HEK293 (cell line): ENCODE results near the gene ADRM1.

Source experiments
- CTCF ChIA-PET: fragments of 350-600 bp; formaldehyde crosslinking; extraction: SDS; loops from one replicate; lab custom pipeline; 2021; ENCODE audit warnings: antibody characterized with exemption; lab: Yijun Ruan, JAX
- POLR2A ChIA-PET: fragments of 300-600 bp; formaldehyde crosslinking; extraction: SDS; loops from one replicate; lab custom pipeline; 2020; ENCODE audit warnings: antibody characterized with exemption, inconsistent platforms; lab: Yijun Ruan, JAX
- H3K27ac ChIP-seq: fragments of 200-500 bp; sonication (Bioruptor generic); 2 replicates; pipeline ENCODE4 v1.5.1; 2014; ENCODE audit warnings: low read depth, low read length, control low read depth, inconsistent platforms; ENCODE audit errors: extremely low read depth
- H3K36me3 ChIP-seq, 2 experiments: fragments of 200-500 bp in 1 of 2; sonication (Bioruptor generic) in 1 of 2; 1 replicate in 1 of 2; 2 replicates in 1 of 2; pipeline ENCODE4 v1.5.1; 2014 to 2017; ENCODE audit warnings: inconsistent platforms in 2 of 2, low read length in 2 of 2; ENCODE audit not compliant: control insufficient read depth in 2 of 2, insufficient read depth in 1 of 2
- H3K4me1 ChIP-seq: fragments of 200-500 bp; sonication (Bioruptor generic); 2 replicates; pipeline ENCODE4 v1.5.1; 2014; ENCODE audit warnings: mild to moderate bottlenecking, low read length, inconsistent platforms; ENCODE audit not compliant: control insufficient read depth, insufficient read depth
- H3K4me3 ChIP-seq: 2 replicates; pipeline ENCODE4 v1.5.1; 2011; ENCODE audit warnings: low read depth, mild to moderate bottlenecking, control low read depth, low read length, moderate library complexity
- H3K9me3 ChIP-seq: fragments of 200-500 bp; sonication (Bioruptor generic); 2 replicates; pipeline ENCODE4 v1.5.1; 2014; ENCODE audit warnings: low read depth, low read length, inconsistent platforms; ENCODE audit not compliant: control insufficient read depth, insufficient read depth
- GLI2 ChIP-seq: fragments of 450-650 bp; formaldehyde crosslinking; IDR thresholded peaks from 2 replicates; pipeline ENCODE4; 2017; ENCODE audit warnings: missing biosample characterization, missing genetic modification characterization, low read depth, borderline replicate concordance
- GLIS1 ChIP-seq: fragments of 450-650 bp; formaldehyde crosslinking; IDR thresholded peaks from 2 replicates; pipeline ENCODE4 v1.5.1; 2016; ENCODE audit warnings: missing biosample characterization, missing genetic modification characterization
- GLIS2 ChIP-seq: fragments of 450-650 bp; formaldehyde crosslinking; IDR thresholded peaks from 2 replicates; pipeline ENCODE4 v1.5.1; 2016; ENCODE audit warnings: missing biosample characterization, missing genetic modification characterization
- HOXC10 ChIP-seq: sonication (generic); formaldehyde crosslinking; IDR thresholded peaks from 2 replicates; pipeline ENCODE4 v1.8.1; 2023; ENCODE audit warnings: mild to moderate bottlenecking, missing genetic modification reagents
- KLF8 ChIP-seq: fragments of 450-650 bp; formaldehyde crosslinking; IDR thresholded peaks from 2 replicates; pipeline ENCODE4 v1.5.1; 2016; ENCODE audit warnings: missing biosample characterization, missing genetic modification characterization
- KLF9 ChIP-seq: fragments of 450-650 bp; formaldehyde crosslinking; IDR thresholded peaks from 2 replicates; pipeline ENCODE4 v1.5.1; 2016; ENCODE audit warnings: missing biosample characterization, missing genetic modification characterization, low read depth
- YY1 ChIP-seq: fragments of 450-650 bp; formaldehyde crosslinking; IDR thresholded peaks from 2 replicates; pipeline ENCODE4 v1.5.1; 2018; ENCODE audit warnings: missing biosample characterization, missing genetic modification characterization
- ZBTB21 ChIP-seq: fragments of 450-650 bp; formaldehyde crosslinking; IDR thresholded peaks from 2 replicates; pipeline ENCODE4 v1.5.1; 2017; ENCODE audit warnings: missing biosample characterization, missing genetic modification characterization
- ZFP69B ChIP-seq: fragments of 450-650 bp; formaldehyde crosslinking; IDR thresholded peaks from 2 replicates; pipeline ENCODE4 v1.5.1; 2016; ENCODE audit warnings: missing biosample characterization, missing genetic modification characterization
- ZNF202 ChIP-seq: fragments of 450-650 bp; formaldehyde crosslinking; IDR thresholded peaks from 2 replicates; pipeline ENCODE4 v1.5.1; 2016; ENCODE audit warnings: missing biosample characterization, missing genetic modification characterization, borderline replicate concordance
- ZNF214 ChIP-seq: fragments of 450-650 bp; formaldehyde crosslinking; IDR thresholded peaks from 2 replicates; pipeline ENCODE4 v1.5.1; 2017; ENCODE audit warnings: missing biosample characterization, mild to moderate bottlenecking, missing genetic modification characterization, borderline replicate concordance
- ZNF223 ChIP-seq: fragments of 450-650 bp; formaldehyde crosslinking; IDR thresholded peaks from 2 replicates; pipeline ENCODE4 v1.5.1; 2016; ENCODE audit warnings: missing biosample characterization, missing genetic modification characterization
- ZNF239 ChIP-seq: fragments of 450-650 bp; formaldehyde crosslinking; IDR thresholded peaks from 2 replicates; pipeline ENCODE4 v1.5.1; 2016; ENCODE audit warnings: missing biosample characterization, missing genetic modification characterization
- ZNF501 ChIP-seq: fragments of 450-650 bp; formaldehyde crosslinking; IDR thresholded peaks from 2 replicates; pipeline ENCODE4 v1.5.1; 2016; ENCODE audit warnings: missing biosample characterization, missing genetic modification characterization
- ZNF548 ChIP-seq: fragments of 450-650 bp; formaldehyde crosslinking; IDR thresholded peaks from 2 replicates; pipeline ENCODE4 v1.5.1; 2016; ENCODE audit warnings: missing biosample characterization, missing genetic modification characterization
- ZNF571 ChIP-seq: fragments of 450-650 bp; formaldehyde crosslinking; IDR thresholded peaks from 2 replicates; pipeline ENCODE4 v1.5.0; 2017; ENCODE audit warnings: missing biosample characterization, missing genetic modification characterization
- TF ChIP-seq, protein P1 (sequence below): fragments of 450-650 bp; formaldehyde crosslinking; IDR thresholded peaks from 2 replicates; pipeline ENCODE4 v1.5.1; 2016; ENCODE audit warnings: missing biosample characterization, missing genetic modification characterization
- TF ChIP-seq, protein P2 (sequence below): fragments of 450-650 bp; formaldehyde crosslinking; IDR thresholded peaks from 2 replicates; pipeline ENCODE4 v1.5.1; 2016; ENCODE audit warnings: missing biosample characterization, missing genetic modification characterization
- TF ChIP-seq, protein P3 (sequence below): fragments of 450-650 bp; formaldehyde crosslinking; IDR thresholded peaks from 2 replicates; pipeline ENCODE4 v1.5.1; 2017; ENCODE audit warnings: missing biosample characterization, missing genetic modification characterization
- TF ChIP-seq, protein P4 (sequence below): fragments of 450-650 bp; formaldehyde crosslinking; IDR thresholded peaks from 2 replicates; pipeline ENCODE4 v1.5.1; 2016; ENCODE audit warnings: missing biosample characterization, missing genetic modification characterization
- TF ChIP-seq, protein P5 (sequence below): fragments of 450-650 bp; formaldehyde crosslinking; IDR thresholded peaks from 2 replicates; pipeline ENCODE4 v1.5.1; 2016; ENCODE audit warnings: missing biosample characterization, missing genetic modification characterization

The ADRM1 gene

DNA sequence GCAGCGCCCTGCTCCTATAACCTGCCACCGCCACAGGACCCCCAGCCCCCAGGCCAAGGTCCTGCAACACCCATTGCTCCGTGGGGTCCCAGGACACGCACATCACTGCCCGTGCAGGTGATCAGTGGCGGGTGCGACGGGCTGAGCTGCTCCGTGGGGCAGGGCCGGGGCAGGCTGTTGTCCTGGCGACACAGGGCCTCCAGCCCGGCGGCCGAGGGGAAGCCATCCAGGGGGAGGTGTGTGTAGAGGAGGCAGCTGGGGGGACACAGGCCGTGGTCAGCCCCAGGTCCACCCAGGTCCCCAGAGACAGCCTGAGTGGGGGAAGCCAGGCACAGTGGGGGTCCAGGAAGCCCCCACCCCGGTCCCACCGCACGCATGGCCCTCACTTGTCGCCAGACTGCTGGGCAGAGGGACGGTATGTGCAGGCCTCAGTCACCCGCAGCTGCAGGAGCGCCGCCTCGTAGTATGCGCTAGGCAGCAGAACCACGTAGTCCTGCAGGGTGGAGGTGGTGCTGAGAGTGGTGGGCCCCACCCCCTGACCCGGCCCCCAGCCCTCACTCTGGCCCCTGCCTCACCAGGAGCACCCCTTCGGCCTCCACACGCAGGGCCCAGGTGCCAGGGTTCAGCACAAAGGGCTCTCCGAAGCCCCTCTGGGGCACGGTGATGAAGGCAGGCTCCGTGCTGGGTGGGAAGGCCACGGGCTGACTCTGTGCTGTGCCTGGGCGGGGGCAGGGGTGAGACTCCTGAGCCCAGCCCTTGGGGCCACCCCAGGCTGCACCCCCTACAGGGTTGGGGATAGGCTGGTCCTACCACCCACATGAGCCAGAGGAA, 30.4 kb downstream of the ADRM1 start:
- TF ChIP-seq, protein P1, sequence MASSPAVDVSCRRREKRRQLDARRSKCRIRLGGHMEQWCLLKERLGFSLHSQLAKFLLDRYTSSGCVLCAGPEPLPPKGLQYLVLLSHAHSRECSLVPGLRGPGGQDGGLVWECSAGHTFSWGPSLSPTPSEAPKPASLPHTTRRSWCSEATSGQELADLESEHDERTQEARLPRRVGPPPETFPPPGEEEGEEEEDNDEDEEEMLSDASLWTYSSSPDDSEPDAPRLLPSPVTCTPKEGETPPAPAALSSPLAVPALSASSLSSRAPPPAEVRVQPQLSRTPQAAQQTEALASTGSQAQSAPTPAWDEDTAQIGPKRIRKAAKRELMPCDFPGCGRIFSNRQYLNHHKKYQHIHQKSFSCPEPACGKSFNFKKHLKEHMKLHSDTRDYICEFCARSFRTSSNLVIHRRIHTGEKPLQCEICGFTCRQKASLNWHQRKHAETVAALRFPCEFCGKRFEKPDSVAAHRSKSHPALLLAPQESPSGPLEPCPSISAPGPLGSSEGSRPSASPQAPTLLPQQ (tag by site-specific recombination) = 0 out of 2 replicates have a peak, but pooled peaks have one; percentile 29
- TF ChIP-seq ZNF548 (tag by site-specific recombination) = no peak
- TF ChIP-seq GLIS1 (tag by site-specific recombination) = peak; percentile 23; the same call in 1 of the 2 replicates
- TF ChIP-seq ZFP69B (tag by site-specific recombination) = 0 out of 2 replicates have a peak, but pooled peaks have one; percentile 39
- Histone ChIP-seq H3K27ac (no peak overlapping the region), H3K4me3 (no peak overlapping the region), H3K36me3 (peaks cover 0 to 84% of the 10 kb centered on the region in 2 experiments; a peak in 2 of 3 replicates), H3K4me1 (no peaks in the 10 kb centered on the region), H3K9me3 (no peaks in the 10 kb centered on the region)
- ChIA-PET POLR2A (no interaction called here), CTCF (interaction anchor here (1.5 kb wide), 1 partner anchor 49 kb away, joined by 5 read pairs; no protein-coding TSS in a partner anchor)

DNA sequence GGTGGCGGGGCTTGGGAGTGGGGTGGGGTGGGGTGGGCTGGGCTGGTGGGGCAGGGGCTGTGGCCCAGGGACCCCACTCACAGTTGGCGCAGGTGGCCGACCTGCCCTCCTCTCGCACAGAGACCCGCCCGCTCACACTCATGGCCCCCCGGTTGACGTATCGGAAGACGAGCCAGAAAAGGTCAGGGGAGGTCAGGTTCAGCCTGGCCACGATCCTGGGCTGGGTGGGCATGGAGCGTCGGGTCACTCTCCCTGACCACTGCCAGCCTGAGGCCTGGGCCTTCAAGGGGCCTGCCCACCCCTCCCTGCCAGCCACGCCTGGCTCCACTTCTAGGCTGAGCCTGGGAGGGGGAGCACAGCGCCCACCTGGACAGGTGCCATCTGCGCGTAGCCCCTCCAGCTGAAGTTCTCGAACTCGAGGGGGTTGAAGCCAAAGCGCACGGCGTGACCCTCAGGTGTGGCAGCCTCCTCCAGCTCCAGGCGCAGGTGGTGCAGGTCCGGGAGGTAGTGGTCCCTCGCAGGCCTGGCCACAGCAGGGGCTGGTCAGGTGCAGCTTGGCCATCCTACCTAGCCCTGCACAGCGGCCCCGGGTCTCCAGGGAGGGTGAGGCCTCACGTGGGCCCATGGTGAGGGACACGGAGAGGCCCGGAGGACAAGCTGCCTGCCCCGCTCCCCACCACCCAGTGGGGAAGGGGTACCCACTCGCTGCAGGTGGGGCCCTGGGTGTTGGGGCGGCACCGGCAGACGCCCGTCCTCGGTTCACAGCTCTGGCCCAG, 31.2 kb downstream of the ADRM1 start:
- TF ChIP-seq ZNF571 = no peak
- 0 out of 2 replicates have a peak, but pooled peaks have one; percentile 12 for TF ChIP-seq GLIS2 (tag by site-specific recombination)
- TF ChIP-seq, all 188 proteins: peak for 1
- Histone ChIP-seq H3K27ac (no peak overlapping the region), H3K4me1 (no peaks in the 10 kb centered on the region), H3K9me3 (no peaks in the 10 kb centered on the region), H3K36me3 (peaks cover 0 to 79% of the 10 kb centered on the region in 2 experiments; a peak in 2 of 3 replicates), H3K4me3 (no peak overlapping the region)
- CTCF ChIA-PET = no interaction called here
- POLR2A ChIA-PET = no interaction called here

DNA sequence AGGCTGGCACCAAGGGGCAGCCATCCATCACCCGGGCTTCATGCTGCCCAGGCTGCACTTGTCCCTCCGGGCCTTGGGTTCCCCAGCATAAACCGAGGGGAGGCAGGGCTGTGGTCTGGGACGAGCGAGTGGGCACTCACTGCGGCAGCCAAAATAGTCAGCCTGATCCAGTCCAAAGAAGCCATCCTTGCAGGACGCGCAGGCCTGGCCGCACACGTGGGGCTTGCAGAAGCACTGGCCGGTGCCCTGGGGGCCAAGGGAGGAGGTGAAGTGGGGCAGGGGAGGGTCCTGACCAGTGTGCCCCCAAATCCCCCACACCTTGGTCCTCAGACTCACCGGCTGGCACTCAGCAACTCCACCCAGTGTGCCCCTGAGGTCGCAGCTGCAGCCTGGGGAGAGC, 32.1 kb downstream of the ADRM1 start:
- no peak overlapping the region for H3K4me3 ChIP-seq
- peaks cover 0 to 76% of the 10 kb centered on the region in 2 experiments; a peak in 2 of 3 replicates for H3K36me3 ChIP-seq
- TF ChIP-seq, protein P2, sequence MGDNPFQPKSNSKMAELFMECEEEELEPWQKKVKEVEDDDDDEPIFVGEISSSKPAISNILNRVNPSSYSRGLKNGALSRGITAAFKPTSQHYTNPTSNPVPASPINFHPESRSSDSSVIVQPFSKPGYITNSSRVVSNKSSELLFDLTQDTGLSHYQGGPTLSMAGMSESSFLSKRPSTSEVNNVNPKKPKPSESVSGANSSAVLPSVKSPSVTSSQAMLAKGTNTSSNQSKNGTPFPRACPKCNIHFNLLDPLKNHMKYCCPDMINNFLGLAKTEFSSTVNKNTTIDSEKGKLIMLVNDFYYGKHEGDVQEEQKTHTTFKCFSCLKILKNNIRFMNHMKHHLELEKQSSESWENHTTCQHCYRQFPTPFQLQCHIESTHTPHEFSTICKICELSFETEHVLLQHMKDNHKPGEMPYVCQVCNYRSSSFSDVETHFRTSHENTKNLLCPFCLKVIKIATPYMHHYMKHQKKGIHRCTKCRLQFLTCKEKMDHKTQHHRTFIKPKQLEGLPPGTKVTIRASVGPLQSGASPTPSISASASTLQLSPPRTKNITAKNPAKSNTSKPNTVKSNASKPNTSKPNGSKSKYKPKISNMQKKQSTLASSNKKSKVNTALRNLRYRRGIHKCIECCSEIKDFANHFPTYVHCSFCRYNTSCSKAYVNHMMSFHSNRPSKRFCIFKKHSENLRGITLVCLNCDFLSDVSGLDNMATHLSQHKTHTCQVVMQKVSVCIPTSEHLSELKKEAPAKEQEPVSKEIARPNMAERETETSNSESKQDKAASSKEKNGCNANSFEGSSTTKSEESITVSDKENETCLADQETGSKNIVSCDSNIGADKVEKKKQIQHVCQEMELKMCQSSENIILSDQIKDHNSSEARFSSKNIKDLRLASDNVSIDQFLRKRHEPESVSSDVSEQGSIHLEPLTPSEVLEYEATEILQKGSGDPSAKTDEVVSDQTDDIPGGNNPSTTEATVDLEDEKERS (tag by site-specific recombination) = no peak
- TF ChIP-seq, protein P3, sequence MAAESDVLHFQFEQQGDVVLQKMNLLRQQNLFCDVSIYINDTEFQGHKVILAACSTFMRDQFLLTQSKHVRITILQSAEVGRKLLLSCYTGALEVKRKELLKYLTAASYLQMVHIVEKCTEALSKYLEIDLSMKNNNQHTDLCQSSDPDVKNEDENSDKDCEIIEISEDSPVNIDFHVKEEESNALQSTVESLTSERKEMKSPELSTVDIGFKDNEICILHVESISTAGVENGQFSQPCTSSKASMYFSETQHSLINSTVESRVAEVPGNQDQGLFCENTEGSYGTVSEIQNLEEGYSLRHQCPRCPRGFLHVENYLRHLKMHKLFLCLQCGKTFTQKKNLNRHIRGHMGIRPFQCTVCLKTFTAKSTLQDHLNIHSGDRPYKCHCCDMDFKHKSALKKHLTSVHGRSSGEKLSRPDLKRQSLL (tag by site-specific recombination) = no peak
- TF ChIP-seq YY1 (tag by site-specific recombination) (no peak), ZNF202 (no peak), ZNF214 (no peak), ZNF239 (tag by site-specific recombination) (no peak), HOXC10 (CRISPR knock-in tag) (no peak), ZBTB21 (tag by site-specific recombination) (no peak), KLF8 (tag by site-specific recombination) (no peak), ZNF223 (tag by site-specific recombination) (no peak), KLF9 (no peak), GLI2 (tag by site-specific recombination) (no peak), ZNF501 (tag by site-specific recombination) (no peak)
- TF ChIP-seq, protein P4, sequence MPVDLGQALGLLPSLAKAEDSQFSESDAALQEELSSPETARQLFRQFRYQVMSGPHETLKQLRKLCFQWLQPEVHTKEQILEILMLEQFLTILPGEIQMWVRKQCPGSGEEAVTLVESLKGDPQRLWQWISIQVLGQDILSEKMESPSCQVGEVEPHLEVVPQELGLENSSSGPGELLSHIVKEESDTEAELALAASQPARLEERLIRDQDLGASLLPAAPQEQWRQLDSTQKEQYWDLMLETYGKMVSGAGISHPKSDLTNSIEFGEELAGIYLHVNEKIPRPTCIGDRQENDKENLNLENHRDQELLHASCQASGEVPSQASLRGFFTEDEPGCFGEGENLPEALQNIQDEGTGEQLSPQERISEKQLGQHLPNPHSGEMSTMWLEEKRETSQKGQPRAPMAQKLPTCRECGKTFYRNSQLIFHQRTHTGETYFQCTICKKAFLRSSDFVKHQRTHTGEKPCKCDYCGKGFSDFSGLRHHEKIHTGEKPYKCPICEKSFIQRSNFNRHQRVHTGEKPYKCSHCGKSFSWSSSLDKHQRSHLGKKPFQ (tag by site-specific recombination) = no peak
- TF ChIP-seq, protein P5, sequence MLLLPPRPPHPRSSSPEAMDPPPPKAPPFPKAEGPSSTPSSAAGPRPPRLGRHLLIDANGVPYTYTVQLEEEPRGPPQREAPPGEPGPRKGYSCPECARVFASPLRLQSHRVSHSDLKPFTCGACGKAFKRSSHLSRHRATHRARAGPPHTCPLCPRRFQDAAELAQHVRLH (tag by site-specific recombination) = no peak
- TF ChIP-seq, all 188 proteins: peak for 0
- H3K27ac ChIP-seq = no peak overlapping the region
- ChIA-PET POLR2A (no interaction called here), CTCF (no interaction called here)
- no peaks in the 10 kb centered on the region for H3K9me3 ChIP-seq
- H3K4me1 ChIP-seq = no peaks in the 10 kb centered on the region
